Peyer's patch (tissue), 4 donors: ENCODE data around the gene TMEM131. TPM values are rescaled to one million over a fixed set of nuclear protein-coding genes. Genes with fewer than 3 reads are reported as not detected.

ENCODE experiments used
- DNase-seq, 3 donors: peaks; one replicate each; pipeline ENCODE4 v3.0.0-alpha.2; 2017 to 2019
- H3K27ac ChIP-seq, 4 donors: fragments of 200-600 bp; sonication (generic); one replicate each; pipeline ENCODE4 v1.5.1; 2016 to 2019
- H3K27me3 ChIP-seq, 2 donors: fragments of 200-600 bp; sonication (generic); one replicate each; pipeline ENCODE4 v1.5.1; 2019
- H3K36me3 ChIP-seq, 3 donors: fragments of 200-600 bp; sonication (generic); one replicate each; pipeline ENCODE4 v1.5.1; 2016 to 2019
- H3K4me1 ChIP-seq, 4 donors: fragments of 200-600 bp; sonication (generic); one replicate each; pipeline ENCODE4 v1.5.1; 2016 to 2019
- H3K4me3 ChIP-seq, 4 donors: fragments of 200-600 bp; sonication (generic); 1 replicate in 3 of 4; 2 replicates in 1 of 4; pipeline ENCODE4 v1.5.1; 2016 to 2019; ENCODE audit warnings: mild to moderate bottlenecking in 1 of 4
- H3K9me3 ChIP-seq, 4 donors: fragments of 200-600 bp; sonication (generic); one replicate each; pipeline ENCODE4 v1.5.1; 2016 to 2019; ENCODE audit warnings: mild to moderate bottlenecking in 1 of 4
- POLR2A ChIP-seq, 2 donors: fragments of 450-650 bp; IDR thresholded peaks; one replicate each; pipeline ENCODE4 v1.5.1; 2017; ENCODE audit warnings: antibody characterized with exemption in 2 of 2, mild to moderate bottlenecking in 2 of 2, moderate library complexity in 2 of 2
- total RNA-seq, 4 donors: library from RNA; depleted of rRNA; stranded (reverse); fragments of >200 nt; gene quantifications; one replicate each; pipeline ENCODE4 v1.1.0, GENCODE V29; 2016
- TF ChIP-seq, protein P1 (sequence below), 6 experiments: fragments of 450-650 bp in 4 of 6; fragments of 200-600 bp in 2 of 6; sonication (generic) in 1 of 6; IDR thresholded peaks; one replicate each; pipeline ENCODE4 v1.5.1; 2017 to 2019; ENCODE audit warnings: antibody characterized with exemption in 6 of 6, mild to moderate bottlenecking in 3 of 6, moderate library complexity in 1 of 6

The TMEM131 gene
- total RNA-seq, 4 donors from 2014 or later, result 64.6 to 86.3 (median 74.5) TPM

DNA sequence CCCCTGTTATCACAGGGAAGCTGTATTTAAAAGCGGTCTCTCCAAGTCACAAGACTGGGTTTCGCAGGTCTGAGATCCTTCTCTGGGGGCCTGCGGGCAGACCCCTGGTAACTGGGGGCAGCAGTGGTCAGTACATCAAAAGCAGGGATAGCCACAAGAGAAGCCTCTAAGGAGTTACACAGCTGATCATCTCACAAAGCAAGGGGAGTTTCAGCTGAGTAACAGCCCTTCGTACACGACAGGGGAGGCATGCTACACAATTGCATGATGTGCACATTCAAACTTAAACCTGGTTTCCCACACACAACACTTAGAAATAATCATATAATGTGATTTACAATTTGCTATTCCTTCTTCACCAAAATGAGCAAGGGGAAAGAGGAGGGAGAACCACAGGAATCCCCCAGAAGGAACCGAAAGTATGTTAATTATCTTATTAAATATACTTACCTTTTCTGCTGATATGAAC is 87.5 kb downstream of the TMEM131 start:
- Histone ChIP-seq H3K36me3 (no peaks in the 10 kb centered on the region), H3K9me3 (no peaks in the 10 kb centered on the region), H3K27ac (peak overlapping the region in 1 of 4 donors; percentile 2), H3K27me3 (no peaks in the 10 kb centered on the region), H3K4me1 (peaks cover 0 to 13% (median 3%) of the 10 kb centered on the region in 4 donors), H3K4me3 (no peak overlapping the region)
- TF ChIP-seq, protein P1, sequence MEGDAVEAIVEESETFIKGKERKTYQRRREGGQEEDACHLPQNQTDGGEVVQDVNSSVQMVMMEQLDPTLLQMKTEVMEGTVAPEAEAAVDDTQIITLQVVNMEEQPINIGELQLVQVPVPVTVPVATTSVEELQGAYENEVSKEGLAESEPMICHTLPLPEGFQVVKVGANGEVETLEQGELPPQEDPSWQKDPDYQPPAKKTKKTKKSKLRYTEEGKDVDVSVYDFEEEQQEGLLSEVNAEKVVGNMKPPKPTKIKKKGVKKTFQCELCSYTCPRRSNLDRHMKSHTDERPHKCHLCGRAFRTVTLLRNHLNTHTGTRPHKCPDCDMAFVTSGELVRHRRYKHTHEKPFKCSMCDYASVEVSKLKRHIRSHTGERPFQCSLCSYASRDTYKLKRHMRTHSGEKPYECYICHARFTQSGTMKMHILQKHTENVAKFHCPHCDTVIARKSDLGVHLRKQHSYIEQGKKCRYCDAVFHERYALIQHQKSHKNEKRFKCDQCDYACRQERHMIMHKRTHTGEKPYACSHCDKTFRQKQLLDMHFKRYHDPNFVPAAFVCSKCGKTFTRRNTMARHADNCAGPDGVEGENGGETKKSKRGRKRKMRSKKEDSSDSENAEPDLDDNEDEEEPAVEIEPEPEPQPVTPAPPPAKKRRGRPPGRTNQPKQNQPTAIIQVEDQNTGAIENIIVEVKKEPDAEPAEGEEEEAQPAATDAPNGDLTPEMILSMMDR (IDR thresholded peaks at IDR 0.05), result no peak
- TF ChIP-seq POLR2A (IDR thresholded peaks at IDR 0.05), result no peak
- no peak for DNase-seq

DNA sequence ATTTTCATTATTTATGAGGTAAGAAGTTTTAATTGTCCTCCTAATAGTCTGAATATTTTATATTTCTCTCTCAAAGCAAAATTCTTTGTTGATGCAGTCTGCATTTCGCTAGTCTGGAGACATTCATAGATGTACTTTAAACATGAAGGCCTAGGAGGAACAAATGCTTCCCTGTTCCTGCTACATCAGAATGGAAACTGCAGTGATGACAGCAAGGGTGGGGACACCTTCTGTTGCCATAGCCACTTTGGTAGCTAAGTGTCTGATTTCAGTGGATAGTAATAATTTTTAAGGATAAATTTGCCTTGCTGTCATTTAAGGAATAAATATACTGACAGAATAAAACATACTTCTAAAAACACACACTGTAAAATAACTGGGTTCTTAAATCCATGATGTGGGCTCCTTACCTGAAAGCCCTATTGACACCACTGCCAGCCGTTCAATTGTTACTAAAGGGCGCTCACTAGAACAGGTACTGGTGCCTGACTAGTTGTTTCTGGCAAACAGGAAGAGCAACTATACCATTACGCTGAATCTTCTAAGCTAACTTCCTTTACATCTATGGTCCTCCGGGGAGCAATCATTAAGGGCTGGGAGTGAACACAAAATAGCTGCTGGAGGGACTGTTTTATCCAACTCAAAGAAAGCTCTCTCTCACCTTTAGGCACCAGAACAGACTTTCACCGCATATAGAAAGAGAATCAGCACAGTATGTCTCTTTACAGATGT is 88.2 kb downstream of the TMEM131 start:
- H3K27me3 ChIP-seq, result no peaks in the 10 kb centered on the region
- no peaks in the 10 kb centered on the region for H3K36me3 ChIP-seq
- peak overlapping the region in 1 of 4 donors; percentile 2 for H3K27ac ChIP-seq
- H3K9me3 ChIP-seq, result no peaks in the 10 kb centered on the region
- H3K4me3 ChIP-seq, result no peak overlapping the region
- TF ChIP-seq, protein P1 (IDR thresholded peaks at IDR 0.05), result no peak
- no peak for TF ChIP-seq POLR2A (IDR thresholded peaks at IDR 0.05)
- no peak for DNase-seq
- peaks cover 0 to 10% (median 3%) of the 10 kb centered on the region in 4 donors for H3K4me1 ChIP-seq

DNA sequence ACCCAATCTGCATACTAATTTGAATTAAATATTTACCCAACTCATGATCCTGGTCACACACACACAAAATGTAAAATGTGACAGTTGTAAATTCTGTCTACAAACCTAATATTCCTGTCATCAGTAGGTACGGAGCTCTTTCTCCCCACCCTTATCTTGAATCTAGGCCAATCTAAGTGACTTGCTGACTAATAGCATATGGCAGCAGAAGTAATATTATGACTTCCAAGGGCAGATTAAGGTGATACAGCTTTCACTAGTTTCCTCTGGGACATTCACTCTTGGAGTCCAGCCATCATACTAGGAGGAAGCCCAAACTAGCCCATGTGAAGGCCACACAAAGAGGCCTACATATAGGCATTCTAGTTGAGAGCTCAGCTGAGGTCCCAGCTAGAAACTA is 89.4 kb downstream of the TMEM131 start:
- Histone ChIP-seq H3K4me1 (no peaks in the 10 kb centered on the region), H3K27ac (no peak overlapping the region), H3K9me3 (no peaks in the 10 kb centered on the region), H3K27me3 (no peaks in the 10 kb centered on the region), H3K4me3 (no peak overlapping the region), H3K36me3 (no peaks in the 10 kb centered on the region)
- no peak for DNase-seq
- TF ChIP-seq, protein P1 (IDR thresholded peaks at IDR 0.05), result no peak
- no peak for TF ChIP-seq POLR2A (IDR thresholded peaks at IDR 0.05)

DNA sequence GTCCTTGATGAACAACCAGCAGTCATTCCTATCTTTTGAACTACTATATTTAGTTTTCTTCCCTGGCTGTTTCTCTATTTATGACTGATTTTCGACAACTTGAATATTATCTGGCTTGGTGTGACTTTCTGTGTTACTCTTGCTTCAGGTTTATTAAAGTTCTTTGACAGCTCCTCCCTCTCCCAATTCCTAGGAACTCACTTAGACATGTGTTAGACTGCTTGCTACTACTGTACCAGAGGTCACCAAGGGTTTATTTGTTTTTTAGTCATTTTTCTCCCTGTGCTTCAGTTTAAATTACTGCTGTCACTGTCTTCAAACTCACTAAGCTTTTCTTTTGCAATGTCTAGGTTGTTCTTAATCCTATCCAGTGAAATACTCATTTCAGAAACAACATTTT is 90.5 kb downstream of the TMEM131 start:
- DNase-seq, result no peak
- H3K4me3 ChIP-seq, result no peak overlapping the region
- H3K27me3 ChIP-seq, result no peaks in the 10 kb centered on the region
- no peak overlapping the region for H3K27ac ChIP-seq
- no peaks in the 10 kb centered on the region for H3K4me1 ChIP-seq
- TF ChIP-seq, protein P1 (IDR thresholded peaks at IDR 0.05), result no peak
- no peak for TF ChIP-seq POLR2A (IDR thresholded peaks at IDR 0.05)
- H3K36me3 ChIP-seq, result no peaks in the 10 kb centered on the region
- H3K9me3 ChIP-seq, result no peaks in the 10 kb centered on the region

DNA sequence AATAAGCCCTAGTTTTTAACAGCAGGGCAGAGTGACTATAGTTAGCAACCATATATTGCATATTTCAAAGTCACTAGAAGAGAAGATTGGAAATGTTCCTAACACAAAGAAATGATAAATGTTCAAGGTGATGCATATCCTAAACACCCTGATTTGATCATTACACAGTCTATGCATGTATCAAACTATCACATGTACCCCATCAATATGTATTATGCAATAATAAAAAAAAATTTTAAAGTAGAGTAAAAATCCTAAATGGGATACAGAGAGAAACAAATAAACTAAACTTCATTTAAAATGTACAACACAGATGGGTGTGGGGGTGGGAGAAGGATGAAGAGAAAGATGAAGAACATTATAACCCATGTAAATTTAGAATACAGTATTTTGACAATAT is 93.9 kb downstream of the TMEM131 start:
- DNase-seq, result no peak
- H3K4me3 ChIP-seq, result no peak overlapping the region
- no peak overlapping the region for H3K27ac ChIP-seq
- H3K4me1 ChIP-seq, result no peaks in the 10 kb centered on the region
- no peaks in the 10 kb centered on the region for H3K27me3 ChIP-seq
- TF ChIP-seq, protein P1 (IDR thresholded peaks at IDR 0.05), result no peak
- no peaks in the 10 kb centered on the region for H3K36me3 ChIP-seq
- no peaks in the 10 kb centered on the region for H3K9me3 ChIP-seq
